HG02610 (cell line): ENCODE measurements around the gene ZNF785.
"Not testable (repeated sequence)": the region's sequence is repeated elsewhere in the genome, so short reads cannot be mapped to it uniquely, and the experiment has no call there.

ENCODE experiments used
- ATAC-seq: cut with Tn5 transposase; IDR thresholded peaks from one replicate; pipeline ENCODE4 v1.9.1; 2021; ENCODE audit warnings: mild to moderate bottlenecking, moderate library complexity; ENCODE audit not compliant: unreplicated experiment

ZNF785 gene

GRCh38 chr16:30541502-30542329 lies 43.8 kb downstream of the ZNF785 start:
- no peak for ATAC-seq

GRCh38 chr16:30540916-30541464 lies 44.5 kb downstream of the ZNF785 start:
- not testable (repeated sequence) for ATAC-seq

- not testable (repeated sequence) for ATAC-seq
These were observed 45.4 kb downstream of the ZNF785 start for GRCh38 chr16:30539986-30540526.

- ATAC-seq: no peak
These were observed 46.2 kb downstream of the ZNF785 start for GRCh38 chr16:30539000-30539964.

GRCh38 chr16:30536391-30537024 lies 49.0 kb downstream of the ZNF785 start:
- not testable (repeated sequence) for ATAC-seq

- peak; percentile 44 for ATAC-seq
These were observed 49.7 kb downstream of the ZNF785 start for GRCh38 chr16:30535777-30536190.

- no peak for ATAC-seq
These were observed 50.3 kb downstream of the ZNF785 start for GRCh38 chr16:30535106-30535776.

- ATAC-seq: peak; percentile 64
These were observed 51.0 kb downstream of the ZNF785 start, which contains the start of gene ZNF747 for GRCh38 chr16:30534368-30535105. ZNF747 (minus strand) TSS chr16:30534858; CDS start chr16:30534679, 179 bp downstream.

GRCh38 chr16:30533748-30534367 lies 51.6 kb downstream of the ZNF785 start:
- peak; percentile 4 for ATAC-seq

- no peak for ATAC-seq
These were observed 52.4 kb downstream of the ZNF785 start for GRCh38 chr16:30533146-30533522.

- ATAC-seq: no peak
These were observed 53.0 kb downstream of the ZNF785 start for GRCh38 chr16:30532285-30533145.
